Testis (tissue), 3 donors: Measurements from ENCODE around the gene CCDC149. TPM values are rescaled to one million over a fixed set of nuclear protein-coding genes. Genes with fewer than 3 reads are reported as not detected.
A peak's percentile ranks its signal among the peaks of the same experiment; 100 is the strongest.

ENCODE experiments used
- DNase-seq: peaks from one replicate; pipeline ENCODE4 v3.0.0-alpha.2; 2019
- H3K27ac ChIP-seq, 2 donors: fragments of 200-600 bp; sonication (generic); one replicate each; pipeline ENCODE4 v1.5.1; 2019
- H3K27me3 ChIP-seq: fragments of 200-600 bp; sonication (generic); one replicate; pipeline ENCODE4 v1.5.1; 2019
- H3K36me3 ChIP-seq: fragments of 200-600 bp; sonication (generic); one replicate; pipeline ENCODE4 v1.5.1; 2017; ENCODE audit warnings: low read depth; ENCODE audit errors: missing control alignments
- H3K4me1 ChIP-seq: fragments of 200-600 bp; sonication (generic); one replicate; pipeline ENCODE4 v1.5.1; 2019
- H3K4me3 ChIP-seq, 2 donors: fragments of 200-600 bp; sonication (generic); one replicate each; pipeline ENCODE4 v1.5.1; 2017 to 2019
- H3K9me3 ChIP-seq: fragments of 200-600 bp; sonication (generic); one replicate; pipeline ENCODE4 v1.5.1; 2017
- CTCF ChIP-seq, 3 experiments: fragments of 450-650 bp in 2 of 3; fragments of 200-600 bp in 1 of 3; sonication (generic) in 1 of 3; IDR thresholded peaks; one replicate each; pipeline ENCODE4 v1.5.1; 2016 to 2019; ENCODE audit warnings: antibody characterized with exemption in 3 of 3, mild to moderate bottlenecking in 2 of 3, moderate library complexity in 1 of 3
- POLR2A ChIP-seq: fragments of 450-650 bp; IDR thresholded peaks from one replicate; pipeline ENCODE4 v1.6.1; 2017; ENCODE audit warnings: antibody characterized with exemption, mild to moderate bottlenecking, moderate library complexity
- WGBS, 2 donors: methylation state at CpG; one replicate each; pipeline ENCODE4 v1.1.5; 2018; 5-methylcytosine and 5-hydroxymethylcytosine counted together
- intact Hi-C: fragments of 100-400 bp; cut with DNase I; formaldehyde crosslinking; loops from one replicate; pipeline ENCODE4 v1.15.1; 2023; ENCODE audit warnings: low total_unique reads
- polyA plus RNA-seq: library from polyadenylated mRNA; stranded (reverse); fragments of 350-450 nt; fragmentation: Illumina TruSeq; extraction: RNeasy Lipid Tissue Mini Kit (QIAGEN cat#74804); gene quantifications from one replicate; pipeline ENCODE4 v1.2.3, GENCODE V29; 2014; ENCODE audit warnings: low read depth, low replicate concordance; ENCODE audit not compliant: insufficient read depth
- total RNA-seq, 2 donors: library from RNA; depleted of rRNA; stranded (reverse); fragments of >200 nt; gene quantifications; one replicate each; pipeline ENCODE4 v1.2.3, GENCODE V29; 2016

CCDC149 gene
- total and polyA plus RNA-seq, 3 donors from 2014 or later, result 9.4 to 17.2 (median 12.6) TPM

GRCh38 chr4:24794480-24794879 lies 118.4 kb downstream of the CCDC149 start:
- Histone ChIP-seq H3K27me3 (no peaks in the 10 kb centered on the region), H3K9me3 (no peaks in the 10 kb centered on the region), H3K36me3 (no peaks in the 10 kb centered on the region), H3K27ac (peak overlapping the region; percentile 53 to 61), H3K4me3 (no peak overlapping the region), H3K4me1 (peaks cover 19% of the 10 kb centered on the region)
- peak; percentile 30 for DNase-seq
- TF ChIP-seq CTCF (IDR thresholded peaks at IDR 0.05) (no peak), POLR2A (no peak)
- 53 to 59% methylated on average over 10 of the region's 10 CpGs for WGBS, 2 donors
- intact Hi-C loops, result no loop called here

GRCh38 chr4:24794051-24794450 lies 118.8 kb downstream of the CCDC149 start:
- intact Hi-C loops, result no loop called here
- TF ChIP-seq CTCF (IDR thresholded peaks at IDR 0.05) (no peak), POLR2A (no peak)
- WGBS, 2 donors, result 43 to 71% methylated on average over 4 of the region's 4 CpGs
- H3K4me3 ChIP-seq, result no peak overlapping the region
- H3K4me1 ChIP-seq, result peaks cover 19% of the 10 kb centered on the region
- H3K9me3 ChIP-seq, result no peaks in the 10 kb centered on the region
- H3K27ac ChIP-seq, result peak overlapping the region; percentile 28 to 61
- no peak for DNase-seq
- no peaks in the 10 kb centered on the region for H3K27me3 ChIP-seq
- H3K36me3 ChIP-seq, result no peaks in the 10 kb centered on the region

- Histone ChIP-seq H3K27ac (peak overlapping the region in 1 of 2 donors; percentile 61), H3K9me3 (no peaks in the 10 kb centered on the region), H3K4me3 (no peak overlapping the region), H3K36me3 (no peaks in the 10 kb centered on the region), H3K27me3 (no peaks in the 10 kb centered on the region), H3K4me1 (peaks cover 19% of the 10 kb centered on the region)
- no peak for DNase-seq
- intact Hi-C loops, result no loop called here
- WGBS, 2 donors, result 88 to 89% methylated on average over 8 of the region's 8 CpGs
- TF ChIP-seq CTCF (IDR thresholded peaks at IDR 0.05) (peak in 1 of 3 experiments; percentile 18), POLR2A (no peak)
Observed at GRCh38 chr4:24793219-24794005, 119.4 kb downstream of the CCDC149 start.

GRCh38 chr4:24792552-24792951 lies 120.3 kb downstream of the CCDC149 start:
- Histone ChIP-seq H3K27ac (no peak overlapping the region), H3K4me3 (no peak overlapping the region), H3K27me3 (no peaks in the 10 kb centered on the region), H3K9me3 (no peaks in the 10 kb centered on the region), H3K36me3 (no peaks in the 10 kb centered on the region), H3K4me1 (peaks cover 19% of the 10 kb centered on the region)
- no peak for DNase-seq
- intact Hi-C loops, result no loop called here
- 64 to 78% methylated on average over 4 of the region's 4 CpGs for WGBS, 2 donors
- TF ChIP-seq POLR2A, result no peak
- no peak for TF ChIP-seq CTCF (IDR thresholded peaks at IDR 0.05)

- no peak for DNase-seq
- intact Hi-C loops, result no loop called here
Observed at GRCh38 chr4:24791043-24791442, 121.8 kb downstream of the CCDC149 start.

More at GRCh38 chr4:24791043-24791442, 121.8 kb downstream of the CCDC149 start:
- Histone ChIP-seq H3K4me1 (peaks cover 18% of the 10 kb centered on the region), H3K36me3 (no peaks in the 10 kb centered on the region), H3K27me3 (no peaks in the 10 kb centered on the region), H3K27ac (no peak overlapping the region), H3K9me3 (no peaks in the 10 kb centered on the region), H3K4me3 (no peak overlapping the region)
- no peak for TF ChIP-seq CTCF (IDR thresholded peaks at IDR 0.05)
- TF ChIP-seq POLR2A, result no peak
